Measurements from ENCODE around the gene ETV6. TPM values are rescaled to one million over a fixed set of nuclear protein-coding genes. Genes with fewer than 3 reads are reported as not detected.

Gene ETV6
- total RNA-seq, 1 experiment from 2014 or later = 1.9 TPM

DNA sequence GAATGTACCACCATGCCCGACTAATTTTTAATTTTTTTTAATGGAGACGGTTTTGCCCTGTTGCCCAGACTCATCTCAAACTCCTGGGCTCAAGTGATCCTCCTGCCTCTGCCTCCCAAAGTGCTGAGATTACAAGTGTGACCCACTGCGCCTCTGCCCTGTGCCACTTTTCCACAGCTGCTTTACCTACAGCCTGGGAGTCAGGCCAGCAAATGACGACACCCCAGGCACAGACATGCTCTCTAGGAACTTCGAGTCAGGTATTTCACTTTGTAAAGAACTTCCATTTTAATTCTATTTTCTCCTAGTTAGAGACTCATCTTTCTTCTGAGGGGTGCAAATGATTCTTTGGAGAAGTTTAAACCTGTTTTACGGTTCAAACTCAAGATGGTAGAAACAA, 89.0 kb downstream of the ETV6 start:
- DNase-seq (ENCODE audit: low spot score) = no peak

DNA sequence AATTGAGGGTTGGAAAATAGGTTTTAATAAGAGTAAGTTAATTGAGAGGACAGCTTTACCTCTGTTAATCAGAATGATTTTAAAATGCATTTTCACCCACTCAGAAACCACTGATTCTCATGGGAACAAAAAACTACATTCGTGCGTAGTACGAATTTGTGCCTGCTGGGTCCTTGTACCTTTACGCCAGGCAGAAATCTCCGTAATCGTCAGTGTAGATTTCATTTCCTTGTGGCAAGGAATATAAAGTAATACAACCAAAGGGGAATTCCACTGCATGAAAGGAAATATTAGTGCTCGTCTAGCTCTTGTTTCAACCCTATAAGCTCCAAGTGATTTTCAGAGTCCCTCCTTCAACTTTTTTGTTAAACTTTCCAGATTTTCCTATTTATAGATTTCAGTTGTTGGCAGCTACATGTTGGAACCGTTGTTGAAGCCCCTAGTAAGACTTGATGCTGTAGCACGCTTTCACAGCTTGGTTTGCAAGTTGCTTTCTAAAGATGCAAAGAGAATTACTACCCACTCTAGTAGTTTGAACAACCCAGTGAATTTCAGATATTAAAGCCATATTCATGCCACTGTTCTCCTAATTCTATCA, 90.6 kb downstream of the ETV6 start:
- DNase-seq (ENCODE audit: low spot score) = no peak

DNA sequence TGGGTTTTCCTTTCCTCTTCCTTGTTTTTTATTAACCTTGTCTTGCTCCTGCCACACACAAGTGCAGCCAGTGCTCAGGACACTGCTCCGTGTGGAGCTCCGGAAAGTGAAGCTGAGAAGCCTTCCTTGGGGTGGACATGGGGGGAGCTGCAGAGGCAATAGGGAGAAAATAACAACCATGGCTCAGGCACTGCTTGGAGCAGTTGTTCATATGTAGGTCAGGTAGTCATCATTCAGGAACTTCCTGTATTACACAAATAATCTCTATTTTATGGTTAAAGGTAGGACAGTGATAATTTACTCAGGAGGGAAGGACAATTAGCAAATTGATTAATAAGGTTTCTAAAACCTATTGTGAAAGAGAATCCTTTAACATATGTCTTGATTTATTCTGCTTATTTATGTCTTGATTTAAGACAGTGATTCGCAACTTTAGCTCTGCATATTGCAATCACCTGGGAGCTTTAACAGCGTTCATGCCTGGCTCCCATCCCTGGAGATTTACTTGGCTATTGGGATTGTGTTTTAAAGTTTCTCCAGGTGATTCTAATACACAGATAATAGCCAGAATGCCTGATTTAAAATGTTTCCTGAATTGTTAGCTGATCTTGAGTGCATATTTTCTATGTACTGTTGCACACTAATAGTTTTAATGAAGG, 92.1 kb downstream of the ETV6 start:
- no peak for DNase-seq (ENCODE audit: low spot score)

DNA sequence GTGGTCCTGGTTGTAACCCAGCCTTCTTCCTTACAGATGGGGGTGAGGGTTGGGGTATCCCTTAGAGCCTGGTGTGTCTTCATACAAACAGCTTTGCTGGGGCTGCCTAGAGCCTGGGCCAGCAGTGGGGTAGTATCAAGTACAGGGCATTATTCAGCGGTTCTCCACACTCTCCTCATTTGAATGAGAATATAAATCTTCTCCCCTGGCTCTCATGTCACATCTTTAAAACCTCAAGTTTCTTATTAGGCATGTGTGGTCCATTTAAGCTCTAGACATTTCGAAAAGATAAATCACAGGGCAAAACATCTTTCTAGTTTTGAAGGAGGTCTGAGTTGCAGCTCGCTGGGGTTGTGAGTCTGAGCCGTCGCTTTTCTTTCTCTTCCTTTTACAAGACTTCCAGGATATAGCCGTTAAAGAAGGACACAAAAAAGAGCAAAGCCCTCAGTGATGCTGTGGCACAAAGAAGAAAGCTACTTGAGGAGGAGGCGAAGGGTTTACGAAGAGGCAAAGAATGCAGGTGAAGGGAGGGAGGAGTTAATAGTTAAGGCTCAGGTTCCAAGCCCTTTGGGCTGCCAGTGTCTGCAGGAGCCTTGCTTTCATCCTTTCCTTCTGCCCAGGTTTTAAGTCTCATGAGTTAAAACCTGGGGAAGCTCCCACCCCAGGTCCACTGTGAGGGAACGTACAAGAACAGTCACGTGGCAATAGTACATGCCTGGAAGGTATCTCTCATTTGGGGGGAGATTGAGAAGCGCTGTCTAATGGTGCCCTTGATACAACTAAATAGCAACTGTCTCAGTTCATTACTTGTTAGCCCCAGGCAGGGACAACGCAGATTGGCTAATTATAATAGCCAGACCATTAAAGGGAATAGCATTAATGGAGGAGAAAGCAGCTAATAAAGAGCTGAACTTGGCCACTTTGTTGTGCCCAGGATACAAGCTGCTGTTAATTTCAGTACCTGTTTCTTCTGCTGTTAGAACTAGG, 94.2 kb downstream of the ETV6 start:
- no peak for DNase-seq (ENCODE audit: low spot score)

DNA sequence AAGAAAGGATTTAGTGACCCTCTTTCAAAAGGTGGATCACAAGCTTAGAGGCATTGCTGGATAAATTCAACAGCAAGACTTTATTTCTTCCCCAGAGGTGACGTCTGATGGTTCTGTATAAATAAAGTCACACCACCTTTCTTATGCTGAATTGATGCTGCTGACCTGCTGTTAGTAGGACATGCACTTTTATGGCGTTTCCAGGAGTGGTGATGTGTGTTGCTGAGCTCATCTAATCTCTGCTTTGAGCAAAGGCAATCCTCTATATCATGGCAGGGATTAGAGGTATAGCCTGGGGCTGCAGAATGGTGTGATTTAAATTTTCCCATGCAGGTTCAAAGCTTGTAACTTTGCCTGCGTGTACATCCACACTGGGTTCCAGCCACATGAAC, 94.9 kb downstream of the ETV6 start:
- DNase-seq (ENCODE audit: low spot score) = no peak

DNA sequence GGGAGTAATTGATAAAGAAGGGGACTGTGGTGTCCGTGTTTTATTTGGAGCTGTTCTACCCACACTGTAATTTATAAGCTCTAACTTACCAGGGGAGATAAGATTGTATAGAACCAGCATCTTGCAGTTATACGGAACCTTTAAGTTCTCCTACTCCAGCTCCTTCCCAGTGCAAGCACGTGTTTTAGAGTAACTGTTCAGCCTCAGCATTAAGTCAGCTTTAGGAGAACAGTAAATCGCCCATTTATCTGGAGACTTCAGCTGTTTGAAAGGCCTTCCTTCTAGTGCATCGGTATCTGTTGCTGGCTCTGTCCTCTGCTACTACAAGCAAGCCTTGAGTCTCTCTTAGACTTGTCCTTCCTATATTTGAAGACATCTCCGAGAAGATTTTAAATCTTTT, 95.6 kb downstream of the ETV6 start:
- DNase-seq (ENCODE audit: low spot score) = no peak

DNA sequence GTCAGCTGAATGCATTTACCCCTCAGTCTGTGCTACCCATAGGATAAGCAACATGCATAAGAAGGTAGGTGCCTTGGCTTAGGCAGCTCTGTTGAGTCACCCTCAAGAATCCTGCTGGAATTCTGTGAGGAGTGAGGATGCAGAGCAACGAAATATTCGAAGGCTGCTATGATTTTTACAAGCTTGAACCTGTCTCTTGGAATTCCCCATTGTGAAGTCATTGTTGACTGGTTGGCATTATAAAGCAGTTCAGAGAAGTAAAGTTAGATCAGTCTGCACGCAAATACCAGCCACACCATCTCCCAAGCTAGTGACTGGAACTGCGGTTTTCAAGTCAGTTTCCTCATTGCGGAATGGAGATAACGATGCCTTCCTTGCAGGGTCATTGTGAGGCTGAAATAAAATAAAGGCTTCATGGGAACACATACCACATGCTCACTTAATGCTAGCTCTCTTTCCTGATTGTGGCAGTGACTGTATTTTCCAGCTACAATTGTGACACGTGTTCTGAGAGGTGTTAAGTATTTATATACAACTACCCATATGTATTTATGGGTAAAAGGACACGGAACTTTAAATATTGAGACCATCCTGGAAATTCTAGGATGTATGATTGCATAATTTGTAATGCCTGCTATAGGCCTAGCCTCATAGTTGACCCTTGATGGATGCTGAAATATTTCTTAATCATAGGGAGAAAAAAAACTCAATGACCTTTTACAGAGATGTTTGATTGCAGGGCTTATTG, 96.7 kb downstream of the ETV6 start:
- peak; percentile 86 for DNase-seq (ENCODE audit: low spot score)

DNA sequence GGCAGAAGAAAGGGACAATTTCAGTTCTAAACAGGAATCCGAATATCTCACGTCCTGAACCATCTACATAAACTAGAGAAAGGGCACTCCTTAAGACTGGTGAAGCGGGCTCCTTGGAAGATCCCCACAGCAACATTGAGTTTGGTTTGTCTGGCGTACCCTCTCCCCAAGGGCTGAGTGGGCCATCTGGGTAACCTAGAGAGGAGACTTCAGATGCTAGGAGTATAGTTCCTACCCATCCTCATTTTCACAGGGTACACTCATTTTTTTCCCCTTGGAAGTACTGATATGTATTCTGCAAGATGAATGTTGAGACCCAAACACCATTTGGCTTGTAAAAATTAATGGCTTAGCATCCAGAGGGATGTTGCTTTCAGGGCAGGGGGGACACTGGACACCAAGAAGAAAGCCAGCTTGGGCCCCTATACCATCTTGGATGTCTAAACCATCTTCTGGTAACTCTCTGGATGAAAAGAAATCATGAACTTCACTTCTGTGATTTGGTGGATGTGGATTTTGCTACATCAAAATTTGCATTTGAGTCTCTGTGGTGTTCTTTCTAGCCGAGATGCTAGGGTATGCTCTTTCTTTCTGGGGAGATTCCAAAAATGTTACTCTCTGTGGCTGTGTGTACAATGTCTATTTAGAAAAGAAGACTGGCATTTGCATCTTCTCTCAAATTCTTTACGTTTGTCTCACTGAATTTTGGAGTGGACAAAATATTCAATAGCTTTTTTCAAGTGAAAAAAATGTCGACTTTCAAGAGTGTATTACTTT, 97.7 kb downstream of the ETV6 start:
- DNase-seq (ENCODE audit: low spot score) = no peak

DNA sequence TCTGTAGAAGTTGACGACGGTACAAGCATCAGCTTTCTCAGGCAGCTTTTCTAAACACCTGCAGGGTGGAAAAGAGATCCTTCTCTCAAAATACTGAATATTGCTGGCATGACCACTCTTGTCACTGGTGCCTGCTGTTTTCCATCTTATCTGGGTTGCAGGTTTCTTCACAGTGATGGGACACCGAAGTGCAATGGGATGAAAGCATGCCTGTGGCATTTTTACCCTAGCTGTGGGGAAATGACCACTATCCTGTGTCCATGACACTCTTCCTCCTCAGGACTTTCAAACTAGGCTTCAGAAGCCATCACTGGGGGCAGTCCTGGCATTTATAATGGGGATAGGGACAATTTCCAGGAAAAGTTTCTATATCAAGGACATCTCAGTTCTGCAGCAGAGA, 98.5 kb downstream of the ETV6 start:
- no peak for DNase-seq (ENCODE audit: low spot score)

DNA sequence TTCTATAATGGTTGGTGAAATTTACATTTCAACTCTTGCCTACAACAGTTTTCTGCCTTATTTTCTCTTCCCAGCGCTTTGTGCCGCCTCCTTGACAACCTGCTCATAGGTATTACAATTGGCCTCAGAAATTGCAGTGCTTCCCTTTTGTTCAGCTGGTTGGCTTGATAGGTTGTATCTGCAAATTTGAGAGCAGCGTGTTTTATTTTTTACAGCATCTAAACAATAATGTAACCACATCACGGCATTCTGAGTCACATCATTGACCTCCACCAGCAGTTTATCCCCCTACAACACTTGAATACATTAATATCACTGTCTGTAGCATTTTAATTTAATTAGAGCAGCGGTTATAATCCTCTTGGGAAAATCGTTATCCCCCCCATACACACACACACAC, 99.4 kb downstream of the ETV6 start:
- DNase-seq (ENCODE audit: low spot score) = no peak

DNA sequence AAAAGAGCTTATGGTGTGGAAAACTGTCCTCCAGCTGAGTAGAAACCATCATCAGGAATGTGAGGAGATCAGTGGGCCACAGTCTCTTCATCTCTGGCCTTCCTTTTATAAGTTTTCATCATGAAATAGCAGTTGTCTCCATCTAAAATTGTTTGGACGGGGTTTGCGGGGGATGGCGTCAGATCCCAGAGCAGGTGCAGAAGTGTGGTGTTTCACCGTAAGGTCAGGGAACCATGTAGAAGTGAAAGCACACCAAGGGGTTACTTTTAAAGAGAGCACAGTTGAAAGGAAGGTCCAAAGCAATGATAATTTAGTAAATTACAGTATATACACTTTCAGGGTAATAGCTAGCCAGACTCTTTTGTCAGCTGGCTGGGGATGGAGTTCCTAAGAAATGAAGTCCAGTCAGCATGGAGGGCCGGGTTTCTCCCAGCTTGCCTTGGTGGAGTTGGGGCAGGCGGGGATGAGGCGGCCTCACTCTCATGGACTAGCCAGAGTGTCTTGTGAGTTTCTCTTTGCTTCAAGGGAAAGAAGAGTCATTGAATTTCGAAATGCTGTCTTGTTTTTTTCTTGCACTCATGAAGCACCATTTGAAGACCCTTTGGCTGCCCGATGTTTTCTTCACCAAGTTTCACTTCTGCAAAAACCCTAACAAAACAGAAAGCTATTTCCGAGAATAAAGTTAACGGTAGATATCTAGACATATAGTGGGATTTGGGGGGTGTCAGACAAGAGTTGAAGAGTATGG, 100.6 kb downstream of the ETV6 start:
- DNase-seq (ENCODE audit: low spot score) = no peak

DNA sequence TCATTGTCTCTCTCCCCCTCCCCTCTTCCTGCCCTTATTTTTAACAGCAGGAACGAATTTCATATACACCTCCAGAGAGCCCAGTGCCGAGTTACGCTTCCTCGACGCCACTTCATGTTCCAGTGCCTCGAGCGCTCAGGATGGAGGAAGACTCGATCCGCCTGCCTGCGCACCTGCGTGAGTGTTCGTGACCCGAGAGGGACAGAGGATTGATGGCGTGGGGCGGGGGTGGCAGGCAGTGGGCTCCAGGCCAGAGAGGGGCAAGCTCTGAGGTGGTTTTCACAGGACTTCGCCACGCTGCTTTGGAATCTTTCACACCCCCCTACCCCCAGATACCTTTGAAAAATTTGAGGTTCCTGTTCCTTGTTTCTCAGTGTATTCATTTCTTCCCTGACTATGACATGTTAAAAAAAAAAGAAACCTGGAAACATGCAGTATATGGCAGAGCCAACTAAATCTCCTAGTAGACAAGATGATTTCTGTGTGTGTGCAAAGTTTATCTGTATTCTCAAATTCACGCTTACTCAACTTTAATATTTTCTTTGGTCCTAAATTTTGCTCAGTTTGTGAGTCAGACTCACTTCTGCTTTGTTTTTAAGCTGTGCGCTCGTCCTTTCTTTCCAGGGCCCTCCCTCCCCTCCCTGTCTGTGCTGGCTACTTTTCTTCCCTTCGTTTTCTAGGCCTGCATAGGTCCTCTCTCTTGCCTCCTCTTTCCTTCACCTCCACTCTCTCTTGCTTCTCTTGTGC, 103.1 kb downstream of the ETV6 start:
- DNase-seq (ENCODE audit: low spot score) = no peak

DNA sequence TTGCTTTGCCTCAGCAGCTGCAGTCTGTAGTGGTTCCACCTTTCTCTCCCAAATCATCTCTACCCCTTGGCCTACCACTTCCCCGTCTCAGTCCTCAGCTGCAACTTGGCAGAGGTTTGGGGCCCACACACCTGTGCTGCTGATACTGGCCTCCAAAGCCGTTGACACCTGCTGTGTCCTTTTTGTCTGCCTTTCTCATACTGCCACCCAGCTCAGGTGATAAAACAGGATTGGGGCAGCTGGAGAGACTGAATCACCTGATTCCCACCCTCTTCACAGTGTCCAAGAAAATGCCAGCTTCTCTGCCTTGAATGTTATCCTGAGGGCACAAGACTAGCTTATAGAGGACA, 103.7 kb downstream of the ETV6 start:
- DNase-seq (ENCODE audit: low spot score) = no peak

DNA sequence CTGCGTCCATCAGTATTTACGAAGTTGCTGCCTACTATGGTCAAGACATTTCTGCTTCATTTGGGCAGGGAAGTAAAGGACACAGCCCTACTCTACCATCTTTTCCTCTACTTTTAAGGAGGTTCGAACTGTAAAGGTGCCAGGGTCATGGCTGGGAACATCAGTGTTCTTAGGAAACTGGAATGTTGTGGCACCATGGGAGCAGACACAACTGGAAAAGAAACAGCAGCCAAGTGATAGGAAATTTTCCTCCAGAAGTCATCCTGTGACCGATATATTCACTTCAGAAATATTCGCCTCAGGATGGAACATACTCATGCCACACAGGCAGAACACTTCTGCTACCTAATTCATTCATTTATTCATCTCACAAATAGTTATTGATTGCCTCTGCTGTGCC, 104.4 kb downstream of the ETV6 start:
- DNase-seq (ENCODE audit: low spot score) = no peak

DNA sequence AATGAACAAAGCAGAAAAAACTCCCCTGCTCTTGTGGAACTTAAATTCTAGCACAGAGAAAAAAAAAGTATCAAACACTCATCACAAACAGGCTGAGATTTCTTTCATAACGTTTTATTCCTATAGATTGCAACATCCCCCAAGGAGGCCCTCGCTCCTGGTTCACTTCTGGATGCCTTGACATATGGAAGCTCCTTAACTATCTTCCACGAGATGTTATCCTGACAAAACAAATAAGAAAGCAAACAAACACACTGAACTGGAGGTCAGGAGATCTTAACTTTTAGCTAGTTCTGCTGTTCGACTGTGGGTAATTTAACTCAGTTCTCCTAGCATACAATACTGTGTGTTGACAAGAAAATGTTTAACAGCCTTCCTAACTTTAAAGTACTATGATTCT, 104.8 kb downstream of the ETV6 start:
- DNase-seq (ENCODE audit: low spot score) = no peak

DNA sequence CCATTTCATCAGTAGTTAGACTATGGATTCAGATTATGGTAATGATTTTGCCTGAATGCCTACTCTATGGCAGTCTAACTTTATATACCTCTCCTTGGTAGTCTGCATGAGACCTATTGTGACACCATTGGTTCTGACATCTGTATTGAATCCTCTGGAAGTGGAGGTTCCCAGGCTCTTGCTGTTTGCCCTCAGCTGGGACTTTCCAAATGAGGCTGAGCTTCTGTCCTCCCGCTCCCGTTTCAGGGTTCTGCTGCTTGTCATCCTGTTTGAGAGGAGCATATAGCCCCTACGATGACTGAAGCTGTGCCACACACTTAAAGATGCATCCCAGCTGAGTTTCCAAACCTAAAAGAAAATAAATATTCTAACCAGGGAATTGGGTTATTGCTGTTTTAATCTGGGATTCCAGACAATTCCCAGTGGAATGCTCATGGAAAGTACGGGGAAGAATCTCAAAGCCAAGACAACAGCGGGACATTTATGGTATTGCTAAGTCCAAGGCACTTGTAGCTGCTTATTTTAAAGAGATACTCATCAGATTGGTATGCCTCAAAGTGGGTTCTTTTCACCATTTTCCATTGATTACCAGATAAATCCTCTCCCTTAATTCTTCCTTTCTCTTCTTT, 105.9 kb downstream of the ETV6 start:
- no peak for DNase-seq (ENCODE audit: low spot score)

DNA sequence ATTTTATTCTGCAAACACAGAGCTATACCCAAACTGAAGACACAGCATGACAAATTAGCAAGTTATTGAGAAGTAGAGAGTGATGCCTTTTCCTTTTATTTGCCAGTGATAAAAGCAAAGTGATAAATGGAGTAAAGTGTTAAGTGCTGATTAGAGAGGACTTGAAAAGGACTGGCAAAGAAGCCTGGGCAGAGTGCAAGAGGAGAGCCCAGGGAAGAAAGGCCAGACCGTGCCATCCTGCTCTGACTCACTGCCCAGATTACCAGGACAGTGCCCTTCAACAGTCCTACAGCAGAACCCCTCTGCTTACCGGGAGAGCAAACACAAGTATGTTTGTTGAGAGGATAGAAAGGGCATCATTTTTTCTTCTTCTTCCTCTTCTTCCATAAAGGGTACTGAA, 106.5 kb downstream of the ETV6 start:
- no peak for DNase-seq (ENCODE audit: low spot score)

DNA sequence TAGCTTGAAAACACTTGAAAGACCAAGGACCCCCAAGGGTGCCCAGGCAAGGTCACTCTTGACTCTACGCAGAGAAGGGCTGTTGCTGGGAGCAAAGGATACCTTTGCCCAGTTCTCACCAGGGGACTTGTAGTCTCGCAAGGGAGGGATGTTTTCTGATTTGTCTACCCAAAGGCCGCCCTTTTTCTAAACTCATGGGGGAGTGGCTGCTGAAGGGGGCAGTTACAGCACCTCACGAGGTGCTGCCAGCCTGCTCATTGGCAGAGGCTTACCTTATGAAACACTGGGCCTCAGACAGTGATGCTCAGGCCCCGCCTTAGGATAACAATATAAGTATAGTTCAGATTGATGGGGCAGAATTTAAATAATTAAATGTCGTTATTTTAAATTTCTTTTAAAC, 107.0 kb downstream of the ETV6 start:
- DNase-seq (ENCODE audit: low spot score) = no peak

DNA sequence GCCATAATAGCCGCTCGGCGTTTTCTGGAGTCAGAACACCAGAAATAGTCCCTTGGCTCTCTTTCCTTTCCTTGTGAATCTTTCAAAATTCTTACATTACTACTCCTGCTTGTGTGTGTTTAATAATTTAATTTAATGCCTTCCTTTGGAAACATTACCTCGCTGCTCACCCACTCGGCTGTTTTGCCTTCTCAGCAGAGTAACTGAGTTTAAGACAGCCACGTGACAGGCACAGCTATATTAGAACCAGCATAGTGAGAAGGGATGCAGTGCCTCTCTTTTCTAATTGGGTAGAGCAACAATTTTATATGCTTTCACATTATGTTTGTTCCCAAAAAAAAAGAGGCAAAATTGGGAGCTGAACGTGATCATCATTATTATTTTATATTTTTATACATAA, 107.6 kb downstream of the ETV6 start:
- no peak for DNase-seq (ENCODE audit: low spot score)

DNA sequence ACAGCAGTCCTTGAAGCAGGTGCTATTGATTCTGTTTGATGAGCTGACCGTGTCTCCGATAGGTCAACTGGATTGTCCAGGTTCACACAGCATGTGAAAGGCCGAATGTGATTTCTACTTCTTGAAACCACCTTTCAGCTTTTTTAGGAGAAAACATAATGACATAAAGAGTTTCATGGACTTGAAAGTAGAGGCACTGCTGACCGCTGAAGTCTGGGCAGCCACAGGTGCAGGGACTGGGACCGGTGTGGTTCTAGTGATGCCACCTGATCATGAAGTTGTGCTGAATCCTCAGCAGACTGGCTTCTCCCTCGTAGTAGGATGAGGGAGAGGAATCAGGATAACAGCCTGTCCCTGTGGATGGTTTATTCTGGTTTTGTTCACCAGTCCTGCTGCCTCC, 108.1 kb downstream of the ETV6 start:
- no peak for DNase-seq (ENCODE audit: low spot score)

All from A172 (cell line).